ENCODE data around the gene PER1. TPM values are rescaled to one million over a fixed set of nuclear protein-coding genes. Genes with fewer than 3 reads are reported as not detected.

PER1 gene
- total and polyA plus RNA-seq, 2 of the 8 experiments (the other 6 are each of a cell fraction or from before 2014, with no cell fraction given): 9.6 to 38.0 TPM

- TF ChIP-seq SP1 (IDR thresholded peaks at IDR 0.05; ENCODE audit: low read depth, low read length): peak; percentile 37; the same call in 1 of the 2 replicates
- no peak for TF ChIP-seq MAFK (IDR thresholded peaks at IDR 0.05; ENCODE audit: low read depth, low read length)
- TF ChIP-seq HDAC6 (IDR thresholded peaks at IDR 0.05; ENCODE audit: low read depth, low read length): no peak
- no peak for TF ChIP-seq SIRT6 (IDR thresholded peaks at IDR 0.05; ENCODE audit: low read length)
- no peak; the same call in 1 of the 2 replicates for TF ChIP-seq USF2 (IDR thresholded peaks at IDR 0.05; ENCODE audit: low read length)
- peak; percentile 15; the same call in 1 of the 2 replicates for TF ChIP-seq CREB1 (IDR thresholded peaks at IDR 0.05)
- TF ChIP-seq RNF2 (IDR thresholded peaks at IDR 0.05; ENCODE audit: borderline replicate concordance, low read depth, low read length, missing control alignments, poor library complexity, severe bottlenecking): no peak
- TF ChIP-seq MAX (IDR thresholded peaks at IDR 0.05): peak; percentile 87
- TF ChIP-seq RFX5 (IDR thresholded peaks at IDR 0.05; ENCODE audit: borderline replicate concordance, low read depth, low read length): no peak
- TF ChIP-seq E2F6 (IDR thresholded peaks at IDR 0.05): peak; percentile 82
- TF ChIP-seq TEAD4 (IDR thresholded peaks at IDR 0.05; ENCODE audit: low read depth, low read length): no peak
- TF ChIP-seq CTBP2 (IDR thresholded peaks at IDR 0.05; ENCODE audit: borderline replicate concordance, insufficient read depth, insufficient read length, low read length): no peak
- no peak for TF ChIP-seq SRF (IDR thresholded peaks at IDR 0.05; ENCODE audit: low read depth, low read length)
- TF ChIP-seq KDM5A (IDR thresholded peaks at IDR 0.05; ENCODE audit: low read length): no peak
- TF ChIP-seq EZH2 (IDR thresholded peaks at IDR 0.05; ENCODE audit: low read depth, low read length, severe bottlenecking): no peak
- no peak for TF ChIP-seq SUZ12 (IDR thresholded peaks at IDR 0.05; ENCODE audit: low read length)
- TF ChIP-seq SAP30 (IDR thresholded peaks at IDR 0.05; ENCODE audit: insufficient read depth, insufficient replicate concordance, low read length): no peak
- TF ChIP-seq CBX8 (IDR thresholded peaks at IDR 0.05; ENCODE audit: borderline replicate concordance, low read depth, low read length): no peak
- no peak; the same call in 1 of the 2 replicates for TF ChIP-seq ATF2 (IDR thresholded peaks at IDR 0.05; ENCODE audit: low read length)
Measured at GRCh38 chr17:8162997-8163977, 11.1 kb upstream of the PER1 start (continued).

Data from H1 (cell line).